Activated CD4-positive, alpha-beta T cell treated with anti-CD3 and anti-CD28 coated beads, Interleukin-2, Interleukin-6, amounts not matched to agents 100 ng/mL and 50 ng/mL, durations not matched to agents 16 hours and 8 hours (primary cell): ENCODE results near the gene CNOT3.
"Not testable (repeated sequence)": the region's sequence is repeated elsewhere in the genome, so short reads cannot be mapped to it uniquely, and the experiment has no call there.

ENCODE experiments used
- DNase-seq: peaks from one replicate; pipeline ENCODE4 v3.0.0-alpha.2; 2020

The CNOT3 gene

DNA sequence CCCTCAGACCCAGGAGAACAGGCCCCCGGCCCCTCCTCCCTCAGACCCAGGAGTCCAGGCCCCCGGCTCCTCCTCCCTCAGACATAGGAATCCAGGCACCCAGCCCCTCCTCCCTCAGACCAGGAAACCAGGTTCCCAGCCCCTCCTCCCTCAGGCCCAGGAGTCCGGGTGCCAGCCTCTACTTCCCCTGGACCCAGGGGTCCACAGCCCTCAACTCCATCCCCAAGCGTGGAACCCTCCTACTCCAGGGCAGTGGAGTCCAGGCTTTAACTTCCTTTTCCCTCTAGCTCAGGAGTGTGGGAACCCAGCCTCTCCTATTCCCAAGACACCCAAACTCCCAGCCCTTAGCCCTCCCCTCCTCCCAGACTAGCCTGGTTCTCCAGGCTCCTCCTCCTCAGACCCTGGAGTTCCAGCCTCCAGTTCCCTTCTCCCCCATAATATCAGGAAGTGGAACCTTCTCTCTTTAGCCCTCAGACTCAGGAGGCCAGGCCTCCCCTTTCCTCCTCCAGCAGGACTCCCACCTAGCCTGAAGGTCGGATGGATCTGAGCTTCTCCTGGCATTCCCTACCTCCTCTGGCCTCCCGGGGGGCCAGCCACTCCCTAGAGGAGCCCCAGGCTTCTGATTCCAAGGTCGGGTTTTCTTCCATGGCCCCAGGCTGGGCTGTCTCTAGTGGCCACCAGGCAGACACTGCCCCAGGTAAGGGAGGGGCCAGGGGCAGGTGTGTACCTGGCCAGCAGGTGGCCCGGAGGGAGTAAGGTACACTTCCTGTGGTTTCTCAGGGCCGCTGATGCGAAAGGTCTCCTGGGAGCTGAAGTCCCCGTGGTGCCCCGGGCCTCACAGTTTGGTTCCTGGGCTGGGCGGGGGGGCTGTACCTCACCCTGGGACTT, 35.2 kb downstream of the CNOT3 start, which contains the start of gene TMC4:
TSS of gene TMC4 (minus strand) at position 690 of the 888 bp plus-strand sequence. CDS start at position 647, 43 bp downstream.
- DNase-seq: no peak

DNA sequence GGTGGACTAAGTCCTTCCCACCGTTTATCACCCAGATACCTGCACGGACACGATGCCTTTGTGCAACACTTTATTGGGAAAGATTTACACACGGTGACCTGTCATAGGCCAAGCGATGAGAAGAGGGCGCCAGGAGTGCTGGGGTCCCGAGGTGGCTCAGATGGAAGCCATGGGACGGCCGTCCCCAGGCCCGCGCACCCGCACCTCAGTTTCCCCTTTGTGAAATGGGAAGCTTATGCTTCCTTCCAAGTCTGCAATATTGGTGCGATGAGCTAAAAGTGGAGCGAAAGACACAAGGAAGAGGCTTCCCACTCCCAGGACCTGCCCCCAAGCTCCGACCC, 35.8 kb downstream of the CNOT3 start:
- no peak for DNase-seq

DNA sequence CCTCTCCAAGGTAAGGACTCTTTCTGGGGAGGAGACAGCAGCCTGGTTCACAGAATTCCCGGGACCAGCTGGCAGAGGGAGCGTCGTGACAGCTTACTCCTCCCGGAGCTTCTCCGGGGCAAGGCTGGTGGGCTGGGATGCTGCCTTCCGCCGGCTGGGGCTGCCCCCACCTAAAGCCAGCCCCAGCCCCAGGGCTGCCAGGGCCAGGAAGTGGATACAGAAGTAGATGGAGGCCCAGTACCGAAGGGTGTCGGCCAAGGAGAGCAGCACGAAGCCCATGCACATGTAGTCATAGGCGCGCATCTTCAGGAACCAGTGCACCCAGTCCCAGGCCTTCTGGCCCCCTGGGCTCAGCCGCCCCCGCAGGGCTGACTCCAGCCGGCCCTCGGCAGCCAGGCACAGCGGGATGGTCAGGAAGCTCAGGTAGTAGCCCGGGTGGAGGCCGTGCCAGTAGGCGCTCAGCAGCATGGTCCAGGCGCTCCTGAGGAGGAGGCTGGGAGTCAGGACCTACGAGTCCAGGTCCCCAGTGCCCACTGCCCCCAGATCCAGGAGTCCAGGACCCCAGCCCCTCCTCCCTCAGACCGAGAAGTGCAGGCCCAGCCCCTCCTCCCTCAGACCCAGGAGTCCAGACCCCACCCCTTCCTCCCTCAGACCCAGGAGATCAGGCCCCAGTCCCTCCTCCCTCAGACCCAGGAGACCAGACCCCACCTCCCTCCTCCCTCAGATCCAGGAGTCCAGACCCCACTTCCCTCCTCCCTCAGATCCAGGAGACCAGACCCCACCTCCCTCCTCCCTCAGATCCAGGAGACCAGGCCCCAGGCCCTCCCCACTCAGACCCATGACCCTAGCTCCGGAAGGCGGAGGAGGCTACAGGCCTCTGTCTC, 36.6 kb downstream of the CNOT3 start:
- no peak for DNase-seq

DNA sequence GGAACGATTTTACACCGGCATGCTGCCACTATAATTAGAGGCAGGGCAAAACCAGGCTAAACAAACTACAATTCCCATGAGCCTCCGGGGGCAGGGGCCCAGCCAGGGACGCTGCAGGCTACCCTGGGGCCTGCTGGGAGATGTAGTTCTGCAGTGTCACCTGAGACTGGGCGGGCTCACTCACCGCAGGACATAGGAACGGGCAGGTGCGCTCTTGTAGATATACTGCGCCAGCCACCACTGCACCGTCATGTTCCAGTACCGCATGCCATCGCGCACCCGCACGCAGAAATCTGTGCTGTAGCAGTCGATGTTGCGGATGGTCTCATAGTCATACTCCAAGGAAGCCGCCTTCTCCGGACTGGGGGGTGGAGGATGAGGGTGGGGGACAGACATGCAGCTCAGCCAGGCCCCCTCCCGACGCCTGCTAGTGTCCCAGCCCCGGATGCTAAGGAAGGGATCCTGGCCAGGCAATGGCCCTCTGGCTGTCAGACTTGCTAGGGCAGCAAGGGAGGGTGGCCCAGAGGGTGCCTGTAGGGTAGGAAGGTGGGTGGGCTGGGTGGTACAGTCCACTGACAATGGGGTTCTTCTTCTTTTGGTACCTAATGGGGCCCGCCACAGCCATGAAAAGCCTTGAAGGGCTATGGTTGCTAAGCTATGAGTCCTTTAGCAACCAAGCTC, 41.2 kb downstream of the CNOT3 start:
- DNase-seq: peak; percentile 50

DNA sequence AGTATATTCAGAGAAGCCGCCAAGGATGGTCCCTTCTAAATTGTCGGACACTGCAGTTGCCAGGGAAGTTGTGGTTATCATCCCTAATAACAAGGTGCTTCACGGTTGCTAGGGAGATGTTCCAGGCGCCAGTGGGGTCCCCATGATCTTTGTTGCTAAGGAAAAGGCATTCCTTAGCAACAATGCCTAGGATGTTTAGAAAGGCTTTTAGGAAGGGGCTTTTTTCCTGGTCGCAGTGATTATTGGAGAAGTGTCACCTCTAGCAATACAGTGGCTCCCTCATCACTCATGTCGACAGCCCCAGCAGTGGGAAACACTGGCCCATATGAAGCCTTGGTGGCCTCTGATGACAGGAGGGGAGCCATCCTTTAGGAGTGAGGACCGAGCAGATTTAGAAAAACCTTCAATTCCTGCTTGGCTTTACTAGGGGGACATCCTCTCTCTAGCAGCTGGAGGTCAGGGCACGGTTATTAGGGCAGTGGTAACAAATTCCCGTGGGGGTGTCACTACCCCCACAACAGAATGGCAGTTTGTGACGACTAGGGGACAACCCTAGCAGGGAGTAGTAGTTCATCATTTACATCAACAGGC, 41.8 kb downstream of the CNOT3 start:
- DNase-seq: no peak

DNA sequence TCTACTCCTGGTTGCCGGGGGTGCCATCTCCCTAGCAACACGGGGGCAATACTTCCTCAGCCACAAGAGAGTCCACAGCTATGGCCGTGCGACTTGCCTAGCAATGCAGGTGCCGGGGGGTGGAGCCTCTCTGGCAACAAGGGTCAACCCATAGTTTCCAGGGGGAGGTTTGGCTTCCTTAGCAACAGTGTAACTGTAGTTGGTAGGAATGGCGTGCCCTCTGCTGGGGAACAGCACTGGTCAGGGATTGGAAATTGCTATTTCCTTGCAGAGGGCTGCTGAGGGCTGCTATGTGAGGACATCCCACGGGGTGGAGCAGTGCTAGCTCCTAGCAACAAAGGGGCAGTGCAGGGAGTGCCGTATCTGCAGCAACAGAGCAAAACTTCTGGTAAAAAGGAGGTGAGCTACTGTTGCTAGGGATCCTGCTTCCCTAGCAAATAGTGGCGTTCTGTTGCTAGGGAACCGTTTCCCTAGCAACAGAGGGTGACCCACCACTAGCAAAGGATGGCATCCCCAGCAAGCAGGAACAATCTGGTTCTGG, 42.4 kb downstream of the CNOT3 start:
- no peak for DNase-seq

DNA sequence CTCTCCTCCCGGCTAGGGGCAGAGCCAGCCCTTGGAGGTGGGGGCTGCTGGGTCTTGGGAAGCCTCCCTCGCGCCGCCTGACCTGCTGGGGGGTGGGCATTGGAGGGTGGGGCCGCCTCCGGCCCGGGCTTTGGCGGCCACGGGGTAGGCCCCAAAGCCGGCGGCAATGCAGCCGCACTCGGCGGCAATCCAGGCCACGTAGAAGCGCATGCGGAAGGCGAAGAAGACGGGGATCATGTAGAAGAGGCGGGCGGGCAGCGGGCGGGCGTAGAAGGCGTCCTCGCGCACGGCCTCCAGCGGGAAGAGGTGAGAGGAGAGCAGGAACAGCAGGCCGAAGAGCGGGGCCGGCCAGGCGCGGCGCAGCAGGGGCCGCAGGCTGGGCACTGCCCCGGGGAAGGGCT, 43.1 kb downstream of the CNOT3 start:
- no peak for DNase-seq

DNA sequence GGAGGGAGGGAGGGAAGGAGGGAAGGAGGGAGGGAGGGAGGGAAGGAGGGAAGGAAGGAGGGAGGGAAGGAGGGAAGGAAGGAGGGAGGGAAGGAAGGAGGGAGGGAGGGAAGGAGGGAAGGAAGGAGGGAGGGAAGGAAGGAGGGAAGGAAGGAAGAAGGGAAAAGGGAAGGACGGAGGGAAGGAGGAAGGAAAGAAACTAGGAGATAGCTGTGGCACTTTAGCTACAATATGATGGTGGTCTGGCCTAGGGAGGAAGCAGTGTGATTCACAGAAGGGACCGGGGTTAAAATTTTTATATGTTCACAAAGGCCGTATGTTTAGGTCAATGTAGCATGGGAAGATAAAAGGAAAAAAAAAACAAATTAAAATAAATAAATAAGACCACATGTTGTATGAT, 44.3 kb downstream of the CNOT3 start:
- DNase-seq: not testable (repeated sequence)

DNA sequence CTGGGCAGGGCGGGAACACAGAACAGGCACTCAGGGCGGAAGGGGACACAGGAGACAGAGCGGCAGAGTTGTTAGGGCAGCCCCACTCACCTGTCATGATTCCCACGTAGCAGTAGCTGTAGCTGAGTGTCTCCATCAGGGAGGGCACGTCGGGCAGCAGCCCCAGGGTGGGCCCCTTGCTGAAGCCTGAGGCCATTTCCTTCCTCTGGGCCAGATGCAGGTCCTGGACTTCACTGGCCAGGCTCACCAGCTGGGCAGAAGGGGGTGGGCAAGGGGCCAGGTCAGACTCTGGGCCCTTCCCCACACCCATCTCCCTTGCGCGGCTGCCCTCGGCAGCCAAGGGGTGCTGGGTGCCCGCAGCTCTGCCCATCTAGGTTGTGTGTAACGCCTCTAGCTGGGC, 45.9 kb downstream of the CNOT3 start:
- DNase-seq: no peak

DNA sequence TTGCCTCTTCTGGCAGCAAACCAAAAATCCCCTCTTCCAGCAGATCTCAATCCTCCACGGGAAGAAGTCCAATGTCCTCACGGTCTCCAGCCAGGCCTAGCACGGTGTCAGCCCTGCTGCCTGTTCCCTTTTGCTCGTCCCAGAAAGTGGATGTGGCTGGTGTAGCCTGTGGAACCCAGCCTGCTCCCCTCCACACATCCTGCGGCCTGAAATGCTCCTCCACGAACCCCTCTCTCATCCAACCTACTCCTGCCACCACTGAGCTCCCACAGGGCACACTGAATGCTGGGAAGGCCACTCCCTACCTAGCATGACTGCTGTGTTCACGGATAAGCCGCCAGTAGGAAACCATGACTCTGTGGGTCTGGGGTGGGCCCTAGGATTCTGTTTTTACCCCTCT, 48.8 kb downstream of the CNOT3 start:
- no peak for DNase-seq

DNA sequence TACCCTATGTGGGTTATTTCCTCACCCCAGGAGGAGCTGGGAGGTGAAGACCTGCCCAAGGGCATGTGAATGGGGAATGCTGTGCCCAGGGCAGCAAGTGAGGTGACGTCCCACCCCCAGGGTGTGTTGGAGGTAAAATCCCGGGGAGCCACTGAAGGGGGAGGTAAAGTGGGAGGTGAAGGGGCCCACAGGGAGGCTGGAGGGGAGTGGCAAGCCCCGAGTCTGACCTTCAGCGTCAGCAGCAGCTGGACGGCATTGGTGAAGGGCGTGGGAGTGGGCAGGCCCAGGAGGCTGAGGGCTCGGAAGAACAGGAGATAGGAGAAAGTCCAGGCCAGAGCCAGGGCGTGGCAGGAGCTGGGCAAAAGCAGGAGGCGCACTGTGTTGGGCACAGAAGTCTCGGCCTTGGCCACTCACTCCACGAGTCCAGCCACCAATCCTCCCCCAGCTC, 49.4 kb downstream of the CNOT3 start:
- no peak for DNase-seq

DNA sequence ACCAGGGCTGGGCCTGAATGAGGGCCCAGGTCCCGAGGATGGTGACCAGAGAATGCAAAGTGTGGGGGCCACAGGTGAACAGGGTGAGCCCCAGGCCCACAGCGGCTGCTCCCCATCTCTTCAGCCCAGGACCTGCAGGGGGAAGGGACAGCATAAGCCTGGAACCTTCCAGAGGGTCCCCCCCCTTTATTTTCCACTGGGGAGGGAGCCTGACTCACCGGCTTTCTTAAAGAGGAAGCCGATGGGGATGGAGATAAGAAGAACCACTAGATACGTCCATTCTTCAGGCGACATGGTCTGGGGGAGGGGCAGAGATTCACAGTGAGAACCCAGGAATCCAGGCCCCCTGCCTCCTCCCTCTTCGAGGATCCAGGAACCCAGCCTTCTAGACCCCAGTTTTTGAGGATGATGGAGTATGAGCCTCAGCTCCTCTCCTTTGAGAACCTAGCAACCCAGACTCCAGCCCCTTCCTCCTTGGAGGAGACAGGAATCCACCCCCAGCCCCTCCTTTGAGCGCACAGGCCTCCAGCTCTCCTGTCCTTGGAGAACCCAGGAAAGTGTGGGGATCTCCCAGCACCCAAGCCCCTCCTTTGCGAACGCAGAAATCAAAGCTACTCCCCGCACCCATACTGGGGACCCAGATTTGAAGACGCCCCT, 50.8 kb downstream of the CNOT3 start:
- DNase-seq: peak; percentile 72

DNA sequence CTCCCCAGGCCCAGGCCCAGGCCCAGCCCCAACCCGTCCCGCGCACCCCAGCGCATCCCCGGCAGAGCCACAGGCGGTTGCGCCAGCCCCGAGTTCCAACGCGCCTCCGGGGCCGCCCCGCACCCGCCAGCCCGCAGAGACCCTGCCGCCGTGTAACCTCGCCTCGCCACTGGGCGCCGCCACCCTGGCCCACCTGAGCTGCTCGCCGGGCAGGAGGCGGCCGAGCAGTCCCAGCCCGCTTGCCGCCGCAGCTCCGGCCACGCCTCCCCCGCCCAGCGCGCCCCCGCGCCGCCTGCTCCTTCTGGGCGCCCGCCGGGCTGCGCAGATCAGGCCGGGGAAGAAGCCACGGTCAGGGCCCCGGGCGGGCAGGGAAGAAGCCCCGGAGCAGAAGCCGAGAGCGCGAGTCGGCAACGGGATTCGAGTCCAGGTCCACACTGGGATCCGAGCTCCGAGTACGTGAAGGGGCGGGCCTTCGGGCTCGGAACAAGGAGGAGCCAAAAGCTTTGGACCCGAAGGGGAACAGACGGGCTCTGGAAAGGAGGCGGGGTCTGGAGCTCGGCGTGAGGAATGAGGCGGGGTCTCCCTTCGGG, 51.7 kb downstream of the CNOT3 start, which contains the start of gene MBOAT7:
TSS of gene MBOAT7 (minus strand) at position 436 of the 590 bp plus-strand sequence. CDS start 1,072 bp downstream, outside the sequence.
- DNase-seq: no peak

DNA sequence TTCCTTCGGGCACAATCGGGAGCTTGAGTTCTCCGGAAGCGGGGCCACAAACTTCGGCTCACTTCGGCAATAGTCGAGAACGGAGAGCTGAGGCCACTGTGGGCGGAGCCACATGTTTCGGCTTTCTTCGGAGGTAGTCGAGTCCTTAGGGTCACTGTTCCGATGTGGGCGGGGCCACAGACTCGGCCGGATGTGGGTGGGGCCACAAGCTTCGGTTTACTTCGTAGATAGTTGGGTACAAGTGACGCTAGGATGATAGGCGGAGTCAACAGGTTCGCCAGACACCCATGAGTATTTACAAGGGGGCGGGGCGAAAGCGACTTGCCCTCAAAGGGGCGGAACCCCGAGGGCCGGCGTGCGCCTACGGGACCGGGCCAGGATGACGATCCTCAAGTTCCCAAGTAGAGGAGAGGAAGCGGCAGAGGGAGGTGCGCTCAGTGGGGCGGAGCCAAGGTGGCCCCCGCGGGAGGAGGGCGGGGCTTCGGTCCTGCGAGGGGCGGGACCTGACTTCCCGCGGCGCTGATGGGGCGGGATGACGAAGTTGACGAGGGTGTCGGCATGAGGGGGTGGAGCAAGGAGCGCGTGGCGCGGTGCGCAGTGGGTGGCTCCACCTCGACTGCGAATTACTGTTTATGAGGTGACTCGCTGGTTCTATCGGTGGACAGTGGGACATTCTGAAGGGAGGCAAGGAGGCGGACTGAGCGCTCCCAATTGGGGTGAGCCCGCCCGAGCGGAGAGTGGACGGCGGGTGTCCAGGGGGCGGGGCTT, 52.4 kb downstream of the CNOT3 start:
- DNase-seq: peak; percentile 100

DNA sequence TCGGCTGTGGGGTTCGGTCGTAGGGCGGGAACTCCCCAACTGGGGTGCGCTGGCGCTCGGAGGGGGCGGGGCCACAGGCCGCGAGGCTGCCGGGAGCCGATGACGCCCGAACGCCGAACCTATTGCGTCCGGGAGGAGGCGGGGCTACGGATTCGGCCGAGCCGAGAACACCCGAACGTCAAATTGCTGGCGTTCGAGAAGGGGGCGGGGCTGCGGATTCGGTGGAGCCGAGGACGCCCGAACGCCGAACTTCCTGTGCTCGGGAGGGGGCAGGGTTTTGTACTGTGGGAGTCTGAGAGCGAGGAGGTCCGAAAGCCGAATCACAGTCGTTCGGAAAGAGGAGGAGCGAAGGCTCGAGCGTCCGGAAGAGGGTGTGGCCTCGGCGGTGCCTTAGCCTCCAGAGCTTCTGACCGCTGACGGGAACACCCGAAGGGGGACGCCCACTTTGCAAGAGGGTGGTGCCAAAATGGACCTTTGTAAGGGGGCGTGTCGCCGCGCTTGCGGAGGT, 53.0 kb downstream of the CNOT3 start:
- DNase-seq: peak; percentile 100

DNA sequence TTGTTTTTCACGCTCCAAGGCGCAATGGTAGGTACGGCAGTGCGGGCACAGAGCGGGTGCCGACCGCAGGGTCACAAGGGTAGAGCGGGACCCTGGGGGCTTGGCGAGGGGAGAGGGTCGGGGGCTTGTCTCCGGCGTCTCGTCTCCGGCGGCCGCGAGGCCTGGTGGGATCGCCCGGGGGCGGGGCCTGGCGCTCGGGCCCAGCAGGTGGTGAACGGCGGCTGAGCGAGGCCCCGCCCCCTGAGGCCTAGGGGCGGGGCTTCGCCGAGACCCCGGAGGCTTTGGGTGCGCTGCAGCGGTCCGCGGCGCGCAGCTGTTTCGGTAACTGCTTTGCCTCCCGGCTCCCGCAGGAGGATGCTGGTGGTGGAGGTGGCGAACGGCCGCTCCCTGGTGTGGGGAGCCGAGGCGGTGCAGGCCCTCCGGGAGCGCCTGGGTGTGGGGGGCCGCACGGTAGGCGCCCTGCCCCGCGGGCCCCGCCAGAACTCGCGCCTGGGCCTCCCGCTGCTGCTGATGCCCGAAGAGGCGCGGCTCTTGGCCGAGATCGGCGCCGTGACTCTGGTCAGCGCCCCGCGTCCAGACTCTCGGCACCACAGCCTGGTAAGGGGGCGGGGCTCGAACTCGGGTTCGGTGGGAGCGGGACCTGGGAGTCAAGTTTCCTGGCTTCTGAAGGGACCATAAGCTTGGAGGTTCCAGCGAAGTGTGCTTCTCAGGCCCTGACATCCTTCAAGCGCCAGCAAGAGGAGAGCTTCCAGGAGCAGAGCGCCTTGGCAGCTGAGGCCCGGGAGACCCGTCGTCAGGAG, 53.6 kb downstream of the CNOT3 start, which contains the start of gene TSEN34:
TSS of gene TSEN34 (plus strand) at position 298 of the 800 bp plus-strand sequence. CDS start at position 355, 57 bp downstream.
- peak; percentile 93 for DNase-seq

DNA sequence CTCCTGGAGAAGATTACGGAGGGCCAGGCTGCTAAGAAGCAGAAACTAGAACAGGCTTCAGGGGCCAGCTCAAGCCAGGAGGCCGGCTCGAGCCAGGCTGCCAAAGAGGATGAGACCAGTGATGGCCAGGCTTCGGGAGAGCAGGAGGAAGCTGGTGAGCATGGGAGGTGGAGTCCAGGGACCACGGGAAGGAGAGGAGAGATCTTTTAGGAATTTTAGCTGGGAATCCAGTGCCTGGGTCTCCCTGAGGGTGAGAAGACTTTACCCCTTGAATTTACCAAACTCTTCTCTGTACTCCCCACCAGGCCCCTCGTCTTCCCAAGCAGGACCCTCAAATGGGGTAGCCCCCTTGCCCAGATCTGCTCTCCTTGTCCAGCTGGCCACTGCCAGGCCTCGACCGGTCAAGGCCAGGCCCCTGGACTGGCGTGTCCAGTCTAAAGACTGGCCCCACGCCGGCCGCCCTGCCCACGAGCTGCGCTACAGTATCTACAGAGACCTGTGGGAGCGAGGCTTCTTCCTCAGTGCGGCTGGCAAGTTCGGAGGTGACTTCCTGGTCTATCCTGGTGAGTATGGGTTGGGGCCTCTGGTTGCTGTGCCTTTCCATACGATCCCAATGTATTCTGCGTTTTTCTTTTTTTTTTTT, 54.4 kb downstream of the CNOT3 start:
- DNase-seq: no peak

DNA sequence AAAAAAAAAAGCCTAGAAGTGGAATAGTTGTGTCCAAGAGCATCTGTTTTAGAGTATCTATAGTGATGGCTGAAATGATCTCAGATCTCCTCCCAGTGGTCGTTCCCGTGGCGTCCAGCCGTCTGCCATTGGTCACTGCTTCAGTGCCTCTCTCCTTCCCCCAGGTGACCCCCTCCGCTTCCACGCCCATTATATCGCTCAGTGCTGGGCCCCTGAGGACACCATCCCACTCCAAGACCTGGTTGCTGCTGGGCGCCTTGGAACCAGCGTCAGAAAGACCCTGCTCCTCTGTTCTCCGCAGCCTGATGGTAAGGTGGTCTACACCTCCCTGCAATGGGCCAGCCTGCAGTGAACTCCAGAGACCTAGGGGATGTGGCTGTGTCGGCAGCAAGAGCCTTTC, 55.4 kb downstream of the CNOT3 start:
- DNase-seq: no peak

DNA sequence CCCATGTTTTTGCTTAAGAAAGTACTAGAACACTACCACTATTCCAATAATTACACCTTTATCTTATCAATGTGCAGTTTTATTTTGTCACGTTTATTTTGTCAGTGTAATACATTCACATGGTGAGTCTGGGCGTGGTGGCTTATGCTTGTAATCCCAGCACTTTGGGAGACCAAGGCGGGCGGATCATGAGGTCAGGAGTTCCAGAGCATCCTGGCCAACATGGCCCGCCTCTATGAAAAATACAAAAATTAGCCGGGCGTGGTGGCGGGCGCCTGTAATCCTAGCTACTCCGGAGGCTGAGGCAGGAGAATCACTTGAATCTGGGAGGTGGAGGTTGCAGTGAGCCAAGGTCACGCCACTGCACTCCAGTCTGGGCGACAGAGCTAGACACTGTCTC, 56.9 kb downstream of the CNOT3 start:
- DNase-seq: not testable (repeated sequence)
